Fibroblast of mammary gland (primary cell): ENCODE results near the gene BBLN.

Experiments used
- DNase-seq: peaks from one replicate; pipeline ENCODE4 v3.0.0-alpha.2; 2010; ENCODE audit warnings: low read depth
- H3K4me3 ChIP-seq: 2 replicates; pipeline ENCODE4 v1.5.1; 2011; ENCODE audit warnings: low read depth, mild to moderate bottlenecking, low read length, moderate library complexity; ENCODE audit not compliant: control insufficient read depth
- TF ChIP-seq, protein P1 (sequence below): conservative IDR thresholded peaks from 2 replicates; pipeline ENCODE4 v1.5.1; 2011; ENCODE audit warnings: low read depth, low read length, inconsistent platforms; ENCODE audit not compliant: control insufficient read depth, insufficient read depth

The BBLN gene

DNA sequence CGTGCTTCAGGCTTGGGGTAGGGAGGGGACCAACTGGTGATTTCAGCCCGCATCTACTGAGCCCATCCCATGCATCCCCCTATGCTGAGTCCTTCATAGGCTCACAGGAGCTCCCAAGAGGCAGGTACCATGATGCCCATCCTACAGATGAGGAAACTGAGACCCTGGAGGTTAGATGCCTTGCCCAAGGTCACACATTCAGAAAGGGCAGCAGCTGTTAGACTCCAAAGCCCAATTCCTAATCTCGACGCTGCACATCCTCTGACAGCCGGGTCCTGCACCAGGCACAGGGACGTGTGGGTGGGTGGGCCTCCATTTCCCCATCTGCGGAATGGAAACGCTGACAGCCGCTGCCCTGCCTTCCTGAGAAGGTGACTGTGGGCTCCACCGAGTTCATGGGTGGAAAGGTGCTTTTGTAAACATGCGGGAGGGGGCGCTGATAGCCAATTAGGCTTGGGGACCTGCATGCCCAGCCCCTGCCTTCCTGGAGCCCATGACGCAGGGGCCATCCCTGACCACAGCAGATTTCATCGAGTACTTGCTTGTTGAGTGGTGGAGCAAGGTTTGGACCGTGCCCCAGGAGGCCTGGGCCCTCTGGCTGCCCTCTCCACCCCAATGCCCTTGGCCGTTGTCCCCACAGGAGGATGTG is 45.4 kb downstream of the BBLN start:
- no peak overlapping the region for H3K4me3 ChIP-seq
- no peak for DNase-seq
- TF ChIP-seq, protein P1, sequence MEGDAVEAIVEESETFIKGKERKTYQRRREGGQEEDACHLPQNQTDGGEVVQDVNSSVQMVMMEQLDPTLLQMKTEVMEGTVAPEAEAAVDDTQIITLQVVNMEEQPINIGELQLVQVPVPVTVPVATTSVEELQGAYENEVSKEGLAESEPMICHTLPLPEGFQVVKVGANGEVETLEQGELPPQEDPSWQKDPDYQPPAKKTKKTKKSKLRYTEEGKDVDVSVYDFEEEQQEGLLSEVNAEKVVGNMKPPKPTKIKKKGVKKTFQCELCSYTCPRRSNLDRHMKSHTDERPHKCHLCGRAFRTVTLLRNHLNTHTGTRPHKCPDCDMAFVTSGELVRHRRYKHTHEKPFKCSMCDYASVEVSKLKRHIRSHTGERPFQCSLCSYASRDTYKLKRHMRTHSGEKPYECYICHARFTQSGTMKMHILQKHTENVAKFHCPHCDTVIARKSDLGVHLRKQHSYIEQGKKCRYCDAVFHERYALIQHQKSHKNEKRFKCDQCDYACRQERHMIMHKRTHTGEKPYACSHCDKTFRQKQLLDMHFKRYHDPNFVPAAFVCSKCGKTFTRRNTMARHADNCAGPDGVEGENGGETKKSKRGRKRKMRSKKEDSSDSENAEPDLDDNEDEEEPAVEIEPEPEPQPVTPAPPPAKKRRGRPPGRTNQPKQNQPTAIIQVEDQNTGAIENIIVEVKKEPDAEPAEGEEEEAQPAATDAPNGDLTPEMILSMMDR, result no peak

DNA sequence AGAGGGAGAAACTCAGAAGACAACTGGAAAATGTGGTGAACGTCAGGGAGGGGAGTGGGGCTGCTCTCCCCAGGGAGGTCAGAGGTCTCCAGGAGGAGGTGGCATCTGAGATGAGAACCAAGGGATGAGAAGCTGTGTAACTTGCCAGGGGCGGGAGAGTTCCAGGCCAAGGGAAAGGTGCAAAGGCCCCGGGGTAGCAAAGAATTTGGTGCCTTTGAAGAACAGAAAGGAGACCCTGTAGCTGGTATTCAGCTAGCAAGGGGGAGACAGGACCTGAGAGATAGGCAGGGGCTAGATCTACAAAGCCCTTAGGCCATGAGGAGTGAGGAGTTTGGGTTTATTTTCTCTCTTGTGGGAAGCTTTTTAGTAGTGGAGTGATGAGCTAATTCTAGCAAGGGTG is 46.4 kb downstream of the BBLN start:
- TF ChIP-seq, protein P1, result no peak
- no peak overlapping the region for H3K4me3 ChIP-seq

DNA sequence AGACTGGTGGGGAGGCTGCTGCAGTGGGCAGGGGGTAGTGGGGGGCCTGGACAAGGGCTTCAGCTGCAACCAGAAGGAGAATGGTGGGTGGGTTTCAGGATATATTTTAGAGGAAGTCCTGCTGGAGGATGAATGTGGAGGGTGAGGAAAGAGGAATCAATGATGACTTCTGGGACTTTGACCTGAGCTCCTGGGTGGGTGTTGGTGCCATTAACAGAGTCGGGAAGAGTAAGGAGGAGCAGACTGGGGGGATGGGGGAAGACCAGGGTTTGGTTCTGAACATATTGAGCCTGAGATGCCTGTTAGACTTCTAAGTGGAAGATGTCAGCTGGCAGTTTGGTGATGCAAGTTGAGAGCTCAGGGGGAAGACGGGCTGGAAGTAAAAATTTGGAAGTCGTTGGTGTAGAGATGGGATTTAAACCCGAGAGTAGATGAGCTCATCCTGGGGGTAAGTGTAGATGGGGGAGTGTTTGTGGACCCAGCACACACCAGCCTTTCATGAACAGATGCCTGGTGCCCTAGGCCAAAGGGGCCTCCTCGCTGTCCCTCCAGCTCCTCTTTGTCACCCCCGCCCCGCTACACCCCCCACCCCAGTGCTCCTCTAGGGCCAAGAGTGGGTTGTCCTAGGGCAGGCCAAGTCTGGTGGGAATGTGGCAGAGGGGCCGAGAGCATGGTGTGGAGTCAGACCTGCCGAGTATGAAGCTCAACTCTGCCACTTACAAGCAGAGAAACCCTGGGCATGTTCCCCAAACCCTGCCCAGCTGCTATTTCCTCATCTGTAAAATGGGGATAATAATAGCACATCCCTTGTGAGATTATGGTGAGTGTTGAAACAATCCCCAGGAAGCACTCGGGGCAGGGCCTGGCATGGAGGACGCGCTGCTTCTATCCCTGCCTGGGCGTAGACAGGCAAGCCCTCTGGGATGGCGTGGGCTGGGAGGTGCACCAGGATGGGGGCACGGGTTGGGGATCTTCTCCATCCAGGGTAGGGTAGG is 47.1 kb downstream of the BBLN start:
- no peak for DNase-seq
- H3K4me3 ChIP-seq, result no peak overlapping the region
- TF ChIP-seq, protein P1, result no peak

More for the DNA sequence above, 46.4 kb downstream of the BBLN start:
- no peak for DNase-seq

DNA sequence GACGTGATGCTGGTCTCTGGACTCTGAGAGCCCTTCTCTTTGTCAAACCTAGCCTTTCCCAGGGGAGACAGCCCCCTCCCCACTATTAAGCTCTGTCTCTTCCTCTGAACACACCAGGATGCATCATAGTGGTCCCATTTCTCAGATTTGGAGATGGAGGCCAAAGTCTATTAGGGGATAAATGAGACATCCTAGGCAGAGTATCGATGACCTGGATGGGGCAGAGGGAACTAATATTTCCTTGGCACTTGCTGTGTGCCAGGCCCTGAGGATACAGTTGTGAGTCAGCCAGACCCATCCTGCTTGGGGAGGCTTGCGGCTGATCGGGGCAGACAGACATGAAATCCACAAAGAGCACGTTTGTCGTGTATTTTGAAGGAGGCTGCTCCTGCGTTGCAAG is 48.3 kb downstream of the BBLN start:
- TF ChIP-seq, protein P1, result no peak
- H3K4me3 ChIP-seq, result no peak overlapping the region
- DNase-seq, result no peak

DNA sequence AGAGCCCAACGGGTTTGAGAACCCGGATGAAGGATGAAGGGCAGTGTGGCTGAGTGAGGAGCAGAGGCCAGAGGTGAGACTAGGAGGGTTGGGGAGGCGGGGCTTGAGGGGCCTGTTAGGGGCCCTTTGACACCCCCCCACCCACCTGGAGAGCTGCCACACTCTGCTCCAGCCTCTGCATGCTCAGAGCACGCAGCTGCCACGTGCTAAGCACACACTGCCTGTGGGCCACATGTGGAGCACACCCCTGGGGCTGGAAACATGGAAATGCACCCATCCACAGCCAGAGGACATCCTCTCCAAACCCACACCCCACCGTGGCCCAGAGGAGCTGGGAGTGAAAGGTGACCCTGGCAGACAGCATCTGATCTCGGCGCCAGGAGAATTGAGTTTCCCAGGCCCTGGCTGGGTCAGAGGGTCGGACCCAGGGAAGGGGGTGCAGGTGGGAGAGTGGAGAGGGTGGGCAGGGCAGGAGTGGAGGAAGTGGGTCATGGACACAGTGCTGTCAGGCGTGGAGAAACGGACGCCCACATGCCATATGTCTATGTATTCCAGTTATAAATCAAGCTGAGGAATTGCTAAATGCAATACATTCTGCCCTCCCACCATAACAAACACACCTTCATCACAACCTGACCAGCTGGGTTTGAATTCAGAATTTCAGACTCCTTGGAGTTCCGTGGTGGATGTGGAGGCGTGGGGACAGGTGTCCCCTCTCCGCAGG is 49.0 kb downstream of the BBLN start:
- TF ChIP-seq, protein P1, result no peak
- H3K4me3 ChIP-seq, result no peak overlapping the region
- DNase-seq, result no peak

DNA sequence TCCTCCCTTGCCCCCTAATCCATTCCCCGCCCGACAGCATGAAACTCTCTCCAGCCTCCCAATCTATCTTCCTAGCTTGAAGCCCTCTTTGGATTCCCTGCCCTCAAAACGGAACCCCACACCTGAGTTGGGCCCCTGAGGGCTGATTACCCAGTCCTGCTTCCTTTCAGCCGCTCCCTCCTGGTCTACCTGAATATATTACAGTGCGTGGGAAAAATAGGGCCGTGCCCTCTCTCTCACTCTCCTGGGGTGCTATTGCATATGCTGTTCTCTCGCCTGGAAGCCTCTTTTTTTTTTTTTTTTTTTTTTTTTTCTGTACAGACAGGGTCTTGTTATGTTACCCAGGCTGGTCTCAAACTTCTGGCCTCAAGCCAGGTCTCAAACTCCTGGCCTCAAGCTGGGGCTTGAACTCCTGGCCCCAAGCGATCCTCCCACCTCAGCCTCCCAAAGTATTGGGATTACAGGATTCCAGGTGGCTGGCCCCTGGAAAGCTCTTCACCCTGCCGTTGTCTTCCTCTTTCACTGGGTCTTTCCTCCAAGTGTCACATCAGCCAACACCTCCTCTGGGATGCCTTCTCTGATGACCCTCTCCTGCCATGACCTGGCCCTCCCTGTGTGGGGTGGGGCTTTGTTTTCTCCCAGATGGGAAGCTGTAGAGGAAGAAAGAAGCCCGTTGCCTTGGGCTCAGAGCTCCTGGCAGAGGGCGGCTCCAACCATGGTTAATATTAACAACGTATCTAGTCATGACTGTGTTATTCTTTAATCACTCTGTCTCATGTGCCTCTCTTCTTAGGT is 51.3 kb downstream of the BBLN start:
- no peak for DNase-seq
- TF ChIP-seq, protein P1, result no peak
- no peak overlapping the region for H3K4me3 ChIP-seq
